K562 (cell line): ENCODE data around the gene MYO1D. TPM values are rescaled to one million over a fixed set of nuclear protein-coding genes. Genes with fewer than 3 reads are reported as not detected.

ENCODE experiments used
- ATF7 ChIP-seq: fragments of 450-650 bp; IDR thresholded peaks from 2 replicates; pipeline ENCODE4 v1.7.1; 2014; ENCODE audit warnings: mild to moderate bottlenecking, moderate library complexity
- BCL6 ChIP-seq: fragments of 250-450 bp; sonication (Bioruptor Pico); IDR thresholded peaks from 2 replicates; pipeline ENCODE4 v1.4.0; 2020
- CREM ChIP-seq: IDR thresholded peaks from 2 replicates; pipeline ENCODE4 v1.6.1; 2014; ENCODE audit warnings: antibody characterized with exemption, low read depth
- CXXC5 ChIP-seq: fragments of 250-450 bp; sonication (Bioruptor Pico); IDR thresholded peaks from 2 replicates; pipeline ENCODE4 v1.8.0; 2022; ENCODE audit warnings: inconsistent platforms, mild to moderate bottlenecking, moderate library complexity
- ELF4 ChIP-seq: fragments of 450-650 bp; formaldehyde crosslinking; IDR thresholded peaks from 2 replicates; pipeline ENCODE4 v1.4.0; 2022; ENCODE audit warnings: missing genetic modification characterization
- FOS ChIP-seq: IDR thresholded peaks from 3 replicates; pipeline ENCODE4 v1.6.1; 2011; ENCODE audit not compliant: insufficient read length; ENCODE audit errors: extremely low read depth
- JUN ChIP-seq, 2 experiments: sonication (generic) in 1 of 2; formaldehyde crosslinking in 1 of 2; IDR thresholded peaks; 2 replicates each; pipeline versions ENCODE4 v1.6.1 to v1.8.0; 2012 to 2022; ENCODE audit warnings: borderline replicate concordance in 2 of 2, mild to moderate bottlenecking in 2 of 2, improper control_type of control experiment in 1 of 2, low read depth in 1 of 2, low read length in 1 of 2, missing genetic modification reagents in 1 of 2
- MBD2 ChIP-seq: sonication (generic); IDR thresholded peaks from 2 replicates; pipeline ENCODE4 v1.6.1; 2016; ENCODE audit warnings: low read depth, borderline replicate concordance
- NFYB ChIP-seq: IDR thresholded peaks from 2 replicates; pipeline ENCODE4 v1.6.1; 2011; ENCODE audit warnings: mild to moderate bottlenecking, moderate library complexity; ENCODE audit not compliant: insufficient read length; ENCODE audit errors: extremely low read depth
- NR2F6 ChIP-seq: fragments of 450-650 bp; formaldehyde crosslinking; IDR thresholded peaks from 2 replicates; pipeline ENCODE4 v1.4.0; 2020; ENCODE audit warnings: mild to moderate bottlenecking
- RAD51 ChIP-seq: fragments of 450-650 bp; IDR thresholded peaks from 2 replicates; pipeline ENCODE4 v1.7.1; 2016; ENCODE audit warnings: low read depth, mild to moderate bottlenecking, borderline replicate concordance
- RBFOX2 ChIP-seq: fragments of 200-400 bp; formaldehyde crosslinking; IDR thresholded peaks from 2 replicates; pipeline ENCODE4 v1.6.1; 2017; ENCODE audit warnings: low read depth, mild to moderate bottlenecking, low read length, moderate library complexity
- RCOR1 ChIP-seq, 2 experiments: IDR thresholded peaks; 2 replicates each; pipeline ENCODE4 v1.6.1; 2012; ENCODE audit warnings: low read depth in 2 of 2, low read length in 2 of 2, borderline replicate concordance in 1 of 2, improper control_type of control experiment in 1 of 2
- SMARCB1 ChIP-seq: IDR thresholded peaks from 2 replicates; pipeline ENCODE4 v1.6.1; 2011; ENCODE audit warnings: improper control_type of control experiment, low read depth; ENCODE audit not compliant: insufficient read length
- TCF7 ChIP-seq: sonication (generic); IDR thresholded peaks from 2 replicates; pipeline ENCODE4 v1.6.1; 2016; ENCODE audit warnings: antibody characterized with exemption, borderline replicate concordance
- TOE1 ChIP-seq, 2 experiments: fragments of 450-650 bp in 1 of 2; sonication (generic) in 1 of 2; formaldehyde crosslinking in 1 of 2; IDR thresholded peaks; 2 replicates each; pipeline versions ENCODE4 v1.7.1 to v1.8.0; 2016 to 2022; ENCODE audit warnings: borderline replicate concordance in 2 of 2, mild to moderate bottlenecking in 2 of 2, antibody characterized with exemption in 1 of 2, inconsistent platforms in 1 of 2, low read depth in 1 of 2, missing genetic modification reagents in 1 of 2, moderate library complexity in 1 of 2
- ZBTB17 ChIP-seq: fragments of 450-650 bp; formaldehyde crosslinking; IDR thresholded peaks from 2 replicates; pipeline ENCODE4 v1.4.0; 2020; ENCODE audit warnings: mild to moderate bottlenecking
- ZNF347 ChIP-seq: fragments of 450-650 bp; formaldehyde crosslinking; IDR thresholded peaks from 2 replicates; pipeline ENCODE4 v1.4.0; 2020; ENCODE audit warnings: low read depth, mild to moderate bottlenecking, moderate library complexity
- ZNF766 ChIP-seq: fragments of 200-800 bp; sonication (Bioruptor generic); conservative IDR thresholded peaks from 2 replicates; pipeline ENCODE4 v1.6.1; 2016; ENCODE audit warnings: missing genetic modification characterization, missing compliant biosample characterization
- ZSCAN32 ChIP-seq: fragments of 450-650 bp; formaldehyde crosslinking; IDR thresholded peaks from 2 replicates; pipeline ENCODE4 v1.4.0; 2020; ENCODE audit warnings: mild to moderate bottlenecking, moderate library complexity
- polyA plus RNA-seq, 8 experiments: library from polyadenylated mRNA; depleted of rRNA in 4 of 8; stranded (reverse) in 5 of 8; unstranded in 3 of 8; fragments of >200 nt; fragmentation: Nextera tagmentation in 2 of 8; fragmentation: Illumina TruSeq in 1 of 8; extraction: Ambion mirVana in 2 of 8; extraction: Trizol in 1 of 8; gene quantifications; 2 replicates each; pipeline versions ENCODE4 v1.2.1 to v1.2.3, GENCODE V29; 2011 to 2014; ENCODE audit warnings: inconsistent platforms in 1 of 8, missing spikeins in 1 of 8
- total RNA-seq, 7 experiments: library from RNA; depleted of rRNA in 6 of 7; stranded (reverse); fragments of >200 nt in 6 of 7; fragmentation: Illumina TruSeq in 2 of 7; extraction: Trizol in 2 of 7; gene quantifications; 2 replicates each; pipeline versions ENCODE4 v1.2.1 to v1.2.3, GENCODE V29; 2011 to 2021; ENCODE audit warnings: low replicate concordance in 1 of 7
- TF ChIP-seq, protein P1 (sequence below), 2 experiments: fragments of 450-650 bp; IDR thresholded peaks; 2 replicates each; pipeline ENCODE4 v1.6.1; 2018; ENCODE audit warnings: mild to moderate bottlenecking in 2 of 2, low read depth in 1 of 2; ENCODE audit not compliant: partially characterized antibody in 2 of 2
- TF ChIP-seq, protein P2 (sequence below), 2 experiments: fragments of 200-800 bp in 1 of 2; sonication (Bioruptor generic) in 1 of 2; sonication (generic) in 1 of 2; formaldehyde crosslinking in 1 of 2; IDR thresholded peaks in 1 of 2; conservative IDR thresholded peaks in 1 of 2; 2 replicates each; pipeline versions ENCODE4 v1.5.0 to v1.6.1; 2016 to 2020; ENCODE audit warnings: missing compliant biosample characterization in 1 of 2, missing genetic modification characterization in 1 of 2, missing genetic modification reagents in 1 of 2

The MYO1D gene
- total and polyA plus RNA-seq, 9 of the 15 experiments (the other 6 are each of a cell fraction or from before 2014, with no cell fraction given) = 2.1 to 71.2 (median 45.4) TPM

DNA sequence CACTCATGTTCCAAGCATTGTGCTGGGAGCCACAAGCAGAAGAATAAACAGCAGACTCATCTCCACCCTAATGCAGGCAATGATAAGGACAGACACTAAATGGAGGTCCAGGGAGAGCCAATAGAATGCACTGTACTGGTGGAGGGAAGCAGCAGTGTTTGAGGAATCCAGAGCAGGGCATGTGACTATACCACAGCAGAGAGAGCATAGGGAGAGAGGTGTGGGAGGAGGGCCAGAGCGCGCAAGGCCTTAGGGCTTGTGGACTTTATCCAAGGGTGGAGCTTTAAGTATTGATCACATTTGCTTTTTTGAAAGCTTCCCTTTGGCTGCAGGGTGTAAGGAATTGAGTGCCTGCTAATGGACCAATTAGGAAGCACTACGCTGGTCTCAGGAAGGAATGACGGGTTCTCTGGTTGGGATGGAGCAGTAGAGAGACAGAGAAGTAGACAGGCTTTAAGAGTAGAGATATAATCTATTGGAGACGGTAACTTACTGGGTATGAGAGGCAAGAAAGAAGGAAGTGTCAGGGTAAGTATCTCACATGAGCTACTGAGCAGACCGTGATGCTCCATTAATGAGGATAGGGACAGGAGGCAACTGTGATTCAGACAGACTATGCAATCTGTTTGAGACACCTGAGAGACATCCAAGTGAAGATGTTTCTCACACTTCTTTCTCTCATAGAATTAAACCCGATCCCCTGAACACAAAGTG, 82.2 kb downstream of the MYO1D start (continued):
- TF ChIP-seq ATF7 (peak; percentile 52; the same call in 1 of the 2 replicates), CREM (peak; percentile 52), ZNF766 (CRISPR knock-in tag) (0 out of 2 replicates have a peak, but pooled peaks have one; percentile 36), ZNF347 (CRISPR knock-in tag) (no peak), JUN (IDR thresholded peaks at IDR 0.05; ENCODE audit: borderline replicate concordance, low read depth, low read length) (peak; percentile 35; the same call in 1 of the 2 replicates), JUN (CRISPR knock-in tag; IDR thresholded peaks at IDR 0.05; ENCODE audit: borderline replicate concordance) (no peak), TCF7 (no peak), FOS (peak; percentile 15), ZBTB17 (CRISPR knock-in tag) (0 out of 2 replicates have a peak, but pooled peaks have one; percentile 28), TOE1 (IDR thresholded peaks at IDR 0.05; ENCODE audit: borderline replicate concordance) (peak; percentile 74; the same call in 1 of the 2 replicates), TOE1 (CRISPR knock-in tag; IDR thresholded peaks at IDR 0.05; ENCODE audit: borderline replicate concordance, low read depth) (no peak), MBD2 (peak; percentile 21; the same call in 1 of the 2 replicates), CXXC5 (CRISPR knock-in tag) (peak; percentile 57), RCOR1 (IDR thresholded peaks at IDR 0.05; ENCODE audit: borderline replicate concordance in 1 of 2, low read depth in 2 of 2, low read length in 2 of 2) (peak in 1 of 2 experiments; percentile 62; a peak in 1 of 4 replicates), BCL6 (CRISPR knock-in tag) (no peak), RAD51 (peak; percentile 82), SMARCB1 (no peak), RBFOX2 (no peak), NR2F6 (no peak), ELF4 (CRISPR knock-in tag) (peak; percentile 71; the same call in 1 of the 2 replicates), NFYB (peak; percentile 52), ZSCAN32 (CRISPR knock-in tag) (no peak)
- TF ChIP-seq, protein P1, sequence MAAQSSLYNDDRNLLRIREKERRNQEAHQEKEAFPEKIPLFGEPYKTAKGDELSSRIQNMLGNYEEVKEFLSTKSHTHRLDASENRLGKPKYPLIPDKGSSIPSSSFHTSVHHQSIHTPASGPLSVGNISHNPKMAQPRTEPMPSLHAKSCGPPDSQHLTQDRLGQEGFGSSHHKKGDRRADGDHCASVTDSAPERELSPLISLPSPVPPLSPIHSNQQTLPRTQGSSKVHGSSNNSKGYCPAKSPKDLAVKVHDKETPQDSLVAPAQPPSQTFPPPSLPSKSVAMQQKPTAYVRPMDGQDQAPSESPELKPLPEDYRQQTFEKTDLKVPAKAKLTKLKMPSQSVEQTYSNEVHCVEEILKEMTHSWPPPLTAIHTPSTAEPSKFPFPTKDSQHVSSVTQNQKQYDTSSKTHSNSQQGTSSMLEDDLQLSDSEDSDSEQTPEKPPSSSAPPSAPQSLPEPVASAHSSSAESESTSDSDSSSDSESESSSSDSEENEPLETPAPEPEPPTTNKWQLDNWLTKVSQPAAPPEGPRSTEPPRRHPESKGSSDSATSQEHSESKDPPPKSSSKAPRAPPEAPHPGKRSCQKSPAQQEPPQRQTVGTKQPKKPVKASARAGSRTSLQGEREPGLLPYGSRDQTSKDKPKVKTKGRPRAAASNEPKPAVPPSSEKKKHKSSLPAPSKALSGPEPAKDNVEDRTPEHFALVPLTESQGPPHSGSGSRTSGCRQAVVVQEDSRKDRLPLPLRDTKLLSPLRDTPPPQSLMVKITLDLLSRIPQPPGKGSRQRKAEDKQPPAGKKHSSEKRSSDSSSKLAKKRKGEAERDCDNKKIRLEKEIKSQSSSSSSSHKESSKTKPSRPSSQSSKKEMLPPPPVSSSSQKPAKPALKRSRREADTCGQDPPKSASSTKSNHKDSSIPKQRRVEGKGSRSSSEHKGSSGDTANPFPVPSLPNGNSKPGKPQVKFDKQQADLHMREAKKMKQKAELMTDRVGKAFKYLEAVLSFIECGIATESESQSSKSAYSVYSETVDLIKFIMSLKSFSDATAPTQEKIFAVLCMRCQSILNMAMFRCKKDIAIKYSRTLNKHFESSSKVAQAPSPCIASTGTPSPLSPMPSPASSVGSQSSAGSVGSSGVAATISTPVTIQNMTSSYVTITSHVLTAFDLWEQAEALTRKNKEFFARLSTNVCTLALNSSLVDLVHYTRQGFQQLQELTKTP (IDR thresholded peaks at IDR 0.05; ENCODE audit: low read depth in 1 of 2, partially characterized antibody in 2 of 2) = peak in 1 of 2 experiments; percentile 52
- TF ChIP-seq, protein P2, sequence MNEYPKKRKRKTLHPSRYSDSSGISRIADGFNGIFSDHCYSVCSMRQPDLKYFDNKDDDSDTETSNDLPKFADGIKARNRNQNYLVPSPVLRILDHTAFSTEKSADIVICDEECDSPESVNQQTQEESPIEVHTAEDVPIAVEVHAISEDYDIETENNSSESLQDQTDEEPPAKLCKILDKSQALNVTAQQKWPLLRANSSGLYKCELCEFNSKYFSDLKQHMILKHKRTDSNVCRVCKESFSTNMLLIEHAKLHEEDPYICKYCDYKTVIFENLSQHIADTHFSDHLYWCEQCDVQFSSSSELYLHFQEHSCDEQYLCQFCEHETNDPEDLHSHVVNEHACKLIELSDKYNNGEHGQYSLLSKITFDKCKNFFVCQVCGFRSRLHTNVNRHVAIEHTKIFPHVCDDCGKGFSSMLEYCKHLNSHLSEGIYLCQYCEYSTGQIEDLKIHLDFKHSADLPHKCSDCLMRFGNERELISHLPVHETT (CRISPR knock-in tag; conservative IDR thresholded peaks at IDR 0.05 in 1 of 2, IDR thresholded peaks at IDR 0.05 in 1 of 2) = 0 out of 4 replicates have a peak, but pooled peaks of 1 of the 2 experiments have one; percentile 53
